CD4-positive, CD25-positive, alpha-beta regulatory T cell (primary cell): ENCODE results near the gene FOXP1. TPM values are rescaled to one million over a fixed set of nuclear protein-coding genes. Genes with fewer than 3 reads are reported as not detected.
A peak's percentile ranks its signal among the peaks of the same experiment; 100 is the strongest.

Experiments
- ATAC-seq, 2 donors: fragments of 150-1000 bp; cut with Tn5 transposase; one replicate each; pipeline ENCODE4 v1.10.0; 2021; ENCODE audit warnings: low read depth in 2 of 2, moderate number of reproducible peaks in 2 of 2, moderate library complexity in 1 of 2
- DNase-seq, 3 donors: peaks; one replicate each; pipeline versions ENCODE4 v3.0.0 to v3.0.0-alpha.2; 2012 to 2022; ENCODE audit warnings: mixed read lengths in 1 of 3
- H3K27ac ChIP-seq: one replicate; pipeline ENCODE4 v1.7.0; 2013; ENCODE audit warnings: mild to moderate bottlenecking, low read length; ENCODE audit not compliant: insufficient read depth, poor library complexity, severe bottlenecking
- H3K27me3 ChIP-seq: one replicate; pipeline ENCODE4 v1.7.0; 2013; ENCODE audit warnings: low read length; ENCODE audit not compliant: control insufficient read depth, insufficient read depth
- H3K36me3 ChIP-seq: one replicate; pipeline ENCODE4 v1.7.0; 2013; ENCODE audit warnings: mild to moderate bottlenecking, low read length, moderate library complexity; ENCODE audit not compliant: control insufficient read depth, insufficient read depth
- H3K4me1 ChIP-seq: 2 replicates; pipeline ENCODE4 v1.7.0; 2013; ENCODE audit warnings: mild to moderate bottlenecking, low read length; ENCODE audit not compliant: insufficient read depth, control insufficient read depth, poor library complexity, severe bottlenecking
- H3K4me3 ChIP-seq: one replicate; pipeline ENCODE4 v1.7.0; 2013; ENCODE audit warnings: low read depth, mild to moderate bottlenecking, low read length, moderate library complexity
- H3K9me3 ChIP-seq, 2 experiments: 1 replicate in 1 of 2; 2 replicates in 1 of 2; pipeline ENCODE4 v1.7.0; 2013; ENCODE audit warnings: low read length in 2 of 2, mild to moderate bottlenecking in 1 of 2, moderate library complexity in 1 of 2; ENCODE audit not compliant: control insufficient read depth in 2 of 2
- H3K27ac Mint-ChIP-seq, 3 donors: one replicate each; pipeline ENCODE4 v1.8.0; 2020 to 2022; ENCODE audit warnings: mild to moderate bottlenecking in 3 of 3, mixed read lengths in 3 of 3, moderate library complexity in 2 of 3
- H3K27me3 Mint-ChIP-seq: one replicate; pipeline ENCODE4 v1.8.0; 2022; ENCODE audit warnings: mild to moderate bottlenecking, mixed read lengths
- H3K36me3 Mint-ChIP-seq: one replicate; pipeline ENCODE4 v1.8.0; 2020; ENCODE audit warnings: mixed read lengths
- H3K4me1 Mint-ChIP-seq, 4 donors: one replicate each; pipeline ENCODE4 v1.8.0; 2020 to 2022; ENCODE audit warnings: mixed read lengths in 4 of 4, mild to moderate bottlenecking in 1 of 4
- H3K4me3 Mint-ChIP-seq, 4 donors: one replicate each; pipeline ENCODE4 v1.8.0; 2020 to 2022; ENCODE audit warnings: mild to moderate bottlenecking in 4 of 4, mixed read lengths in 4 of 4, moderate library complexity in 3 of 4
- H3K9me3 Mint-ChIP-seq, 7 donors: one replicate each; pipeline ENCODE4 v1.8.0; 2020 to 2022; ENCODE audit warnings: mixed read lengths in 7 of 7, mild to moderate bottlenecking in 3 of 7, moderate library complexity in 2 of 7
- polyA plus RNA-seq, 4 donors: library from polyadenylated mRNA; unstranded; fragments of 300-500 nt; fragmentation: Illumina TruSeq; gene quantifications; one replicate each; pipeline ENCODE4 v1.2.3, GENCODE V29; 2021
- total RNA-seq: library from RNA; stranded (reverse); gene quantifications from one replicate; pipeline ENCODE4 v1.2.3, GENCODE V29; 2022

Gene FOXP1
- total and polyA plus RNA-seq, 5 donors from 2014 or later, result 301 to 599 (median 346) TPM

- no peaks in the 10 kb centered on the region for H3K9me3 ChIP-seq
- Mint-ChIP-seq H3K4me1 (peaks cover 8 to 13% (median 9%) of the 10 kb centered on the region in 4 donors), H3K4me3 (no peak overlapping the region), H3K27me3 (no peaks in the 10 kb centered on the region), H3K36me3 (peaks cover 9% of the 10 kb centered on the region), H3K9me3 (no peaks in the 10 kb centered on the region), H3K27ac (no peak overlapping the region)
- H3K27me3 ChIP-seq, result no peaks in the 10 kb centered on the region
- DNase-seq, result no peak
- no peak overlapping the region for H3K27ac ChIP-seq
- H3K36me3 ChIP-seq, result no peaks in the 10 kb centered on the region
- peaks cover 1% of the 10 kb centered on the region for H3K4me1 ChIP-seq
- no peak for ATAC-seq
- no peak overlapping the region for H3K4me3 ChIP-seq
These were observed 66.2 kb downstream of the FOXP1 start for GRCh38 chr3:71517271-71517791.

DNA sequence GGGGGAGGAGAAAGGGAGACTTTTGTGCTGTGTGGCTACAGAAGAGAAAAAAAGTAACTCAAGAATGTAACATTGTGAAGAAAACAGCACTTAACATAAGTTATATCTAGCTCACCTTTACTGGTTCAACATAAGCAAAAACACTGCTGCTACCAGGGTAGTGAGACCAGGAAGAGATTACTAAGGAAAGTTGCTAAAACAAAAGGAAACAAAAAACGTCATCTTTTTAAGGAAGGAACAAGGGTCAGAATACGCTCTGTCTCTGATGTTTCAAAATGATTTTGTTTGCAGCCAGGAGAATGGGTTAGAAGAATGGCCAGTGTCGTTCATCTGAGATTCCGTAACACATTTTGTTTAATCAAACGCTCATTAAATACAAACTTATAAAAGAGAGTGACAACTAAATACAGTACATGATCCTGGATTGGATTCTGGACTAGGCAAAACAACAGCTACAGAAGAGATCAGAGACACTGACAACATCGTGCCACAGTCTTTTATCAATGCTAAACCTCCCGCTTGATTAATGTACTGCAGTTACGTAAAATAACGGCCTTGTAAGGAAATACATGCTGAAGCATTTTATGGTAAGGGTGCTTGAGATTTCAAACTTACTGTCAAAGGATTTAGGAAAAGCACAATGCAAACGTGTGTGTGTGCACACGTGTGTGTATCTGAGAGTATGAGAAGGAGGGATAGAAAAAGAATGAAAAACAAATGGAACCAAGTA is 67.7 kb downstream of the FOXP1 start:
- Mint-ChIP-seq H3K27ac (no peak overlapping the region), H3K27me3 (no peaks in the 10 kb centered on the region), H3K36me3 (peaks cover 9% of the 10 kb centered on the region), H3K4me1 (peaks cover 11 to 20% (median 15%) of the 10 kb centered on the region in 4 donors), H3K4me3 (no peak overlapping the region), H3K9me3 (no peaks in the 10 kb centered on the region)
- DNase-seq (no peak), ATAC-seq (no peak)
- H3K9me3 ChIP-seq, result no peaks in the 10 kb centered on the region
- H3K4me3 ChIP-seq, result no peak overlapping the region
- no peaks in the 10 kb centered on the region for H3K27me3 ChIP-seq
- H3K36me3 ChIP-seq, result no peaks in the 10 kb centered on the region
- peaks cover 8% of the 10 kb centered on the region for H3K4me1 ChIP-seq
- H3K27ac ChIP-seq, result no peak overlapping the region

DNA sequence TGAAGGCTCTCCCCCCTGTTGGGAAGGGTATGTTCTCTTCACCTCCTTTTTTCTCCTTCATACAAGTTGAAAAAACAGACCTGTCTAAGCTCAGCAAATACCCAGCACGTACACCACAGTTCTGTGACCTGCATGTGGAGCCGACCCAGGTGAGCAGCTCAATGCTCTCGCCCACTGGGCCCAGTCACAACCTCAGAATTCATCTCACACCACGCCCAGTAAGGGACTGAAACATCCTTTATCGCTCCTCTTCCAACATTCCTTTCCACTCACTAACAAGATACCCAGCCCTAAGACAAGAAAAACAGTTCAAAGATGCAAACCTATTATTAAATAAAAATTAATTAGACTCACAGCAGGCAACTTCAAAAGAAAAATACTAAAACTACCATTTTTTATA is 68.9 kb downstream of the FOXP1 start:
- ATAC-seq (no peak), DNase-seq (no peak)
- peaks cover 14% of the 10 kb centered on the region for H3K4me1 ChIP-seq
- no peaks in the 10 kb centered on the region for H3K36me3 ChIP-seq
- H3K4me3 Mint-ChIP-seq, result no peak overlapping the region
- peaks cover 9 to 20% (median 14%) of the 10 kb centered on the region in 4 donors for H3K4me1 Mint-ChIP-seq
- no peak overlapping the region for H3K27ac Mint-ChIP-seq
- H3K27ac ChIP-seq, result no peak overlapping the region
- H3K9me3 Mint-ChIP-seq, result no peaks in the 10 kb centered on the region
- H3K27me3 Mint-ChIP-seq, result no peaks in the 10 kb centered on the region
- no peaks in the 10 kb centered on the region for H3K9me3 ChIP-seq
- no peak overlapping the region for H3K4me3 ChIP-seq
- peaks cover 9% of the 10 kb centered on the region for H3K36me3 Mint-ChIP-seq
- no peaks in the 10 kb centered on the region for H3K27me3 ChIP-seq

- H3K4me3 ChIP-seq, result no peak overlapping the region
- Mint-ChIP-seq H3K27me3 (no peaks in the 10 kb centered on the region), H3K9me3 (no peaks in the 10 kb centered on the region), H3K27ac (no peak overlapping the region), H3K4me3 (no peak overlapping the region), H3K36me3 (peaks cover 6% of the 10 kb centered on the region), H3K4me1 (peaks cover 9 to 28% (median 22%) of the 10 kb centered on the region in 4 donors)
- no peak overlapping the region for H3K27ac ChIP-seq
- no peaks in the 10 kb centered on the region for H3K36me3 ChIP-seq
- no peaks in the 10 kb centered on the region for H3K9me3 ChIP-seq
- DNase-seq (no peak), ATAC-seq (no peak)
- no peaks in the 10 kb centered on the region for H3K27me3 ChIP-seq
- H3K4me1 ChIP-seq, result peaks cover 14% of the 10 kb centered on the region
These were observed 70.0 kb downstream of the FOXP1 start for GRCh38 chr3:71513515-71513914.

DNA sequence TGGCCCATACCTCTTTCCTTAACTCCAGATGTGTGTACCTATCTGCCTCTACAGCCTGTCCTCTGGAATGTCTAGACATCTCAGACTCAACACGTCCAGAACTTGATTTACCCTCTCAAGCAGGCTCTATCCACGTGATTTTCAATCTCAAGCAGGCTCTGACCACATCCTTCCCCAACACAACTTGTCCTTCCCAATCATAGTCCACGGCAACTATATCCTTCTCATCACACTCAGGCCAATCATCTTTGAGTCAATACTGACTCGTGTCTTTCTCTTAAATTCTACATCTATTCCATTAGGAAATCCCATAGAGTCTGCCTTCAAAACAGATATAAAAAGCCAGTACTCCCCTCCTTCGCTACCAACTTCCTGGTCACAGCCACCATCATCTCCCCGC is 70.4 kb downstream of the FOXP1 start:
- Histone ChIP-seq H3K9me3 (no peaks in the 10 kb centered on the region), H3K27ac (no peak overlapping the region), H3K36me3 (no peaks in the 10 kb centered on the region), H3K27me3 (no peaks in the 10 kb centered on the region), H3K4me3 (no peak overlapping the region), H3K4me1 (peaks cover 14% of the 10 kb centered on the region)
- DNase-seq (no peak), ATAC-seq (no peak)
- Mint-ChIP-seq H3K27me3 (no peaks in the 10 kb centered on the region), H3K9me3 (no peaks in the 10 kb centered on the region), H3K4me1 (peaks cover 10 to 28% (median 24%) of the 10 kb centered on the region in 4 donors), H3K4me3 (no peak overlapping the region), H3K27ac (no peak overlapping the region), H3K36me3 (peaks cover 4% of the 10 kb centered on the region)

DNA sequence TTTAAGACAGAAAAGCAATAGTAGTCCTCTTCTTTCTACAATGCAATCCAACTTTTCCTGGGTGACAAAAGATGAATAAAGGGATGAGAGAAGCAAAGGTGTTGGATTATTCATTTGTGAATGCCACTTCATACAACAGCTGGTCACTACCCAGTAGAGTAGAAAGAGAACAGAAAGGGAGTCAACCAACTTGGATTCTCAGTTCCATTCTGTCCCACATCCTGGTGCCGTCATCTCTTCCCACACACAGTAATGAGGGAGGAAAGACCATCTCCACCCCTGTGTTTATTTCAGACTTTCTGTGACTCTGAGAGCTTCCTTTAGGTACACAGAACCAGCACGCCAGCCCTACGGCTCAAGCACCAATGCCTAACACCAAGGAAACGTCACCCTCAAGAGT is 71.0 kb downstream of the FOXP1 start:
- peak overlapping the region; percentile 27 for H3K27ac ChIP-seq
- no peaks in the 10 kb centered on the region for H3K9me3 ChIP-seq
- H3K4me3 Mint-ChIP-seq, result no peak overlapping the region
- no peaks in the 10 kb centered on the region for H3K9me3 Mint-ChIP-seq
- no peaks in the 10 kb centered on the region for H3K27me3 ChIP-seq
- no peaks in the 10 kb centered on the region for H3K36me3 ChIP-seq
- peak overlapping the region in 2 of 3 donors; percentile 55 to 78 for H3K27ac Mint-ChIP-seq
- no peaks in the 10 kb centered on the region for H3K36me3 Mint-ChIP-seq
- H3K4me3 ChIP-seq, result no peak overlapping the region
- DNase-seq (no peak), ATAC-seq (no peak)
- peaks cover 13 to 29% (median 23%) of the 10 kb centered on the region in 4 donors for H3K4me1 Mint-ChIP-seq
- H3K27me3 Mint-ChIP-seq, result no peaks in the 10 kb centered on the region
- peaks cover 14% of the 10 kb centered on the region for H3K4me1 ChIP-seq

DNA sequence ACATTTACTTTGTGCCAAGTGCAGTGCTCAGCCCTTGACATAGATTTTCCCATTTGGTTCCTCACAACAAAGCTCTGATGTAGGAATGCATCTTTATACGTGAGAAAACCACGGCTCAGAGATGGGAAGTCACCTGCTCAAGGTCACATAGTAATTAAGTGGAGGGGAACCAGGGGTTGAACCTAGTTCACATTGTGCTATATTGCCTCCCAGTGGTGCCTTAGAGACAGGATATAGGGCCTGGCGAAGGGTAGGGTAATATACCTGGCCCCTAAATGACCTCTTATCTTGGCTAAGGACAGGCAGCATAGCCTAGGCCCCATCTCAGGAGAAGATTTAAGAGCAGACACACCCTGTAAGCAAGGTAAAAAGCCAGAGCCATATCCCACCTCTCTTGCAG is 71.5 kb downstream of the FOXP1 start:
- peak overlapping the region in 2 of 3 donors; percentile 32 to 78 for H3K27ac Mint-ChIP-seq
- DNase-seq, result peak; percentile 21 to 86 (median 71)
- peak overlapping the region; percentile 27 for H3K27ac ChIP-seq

DNA sequence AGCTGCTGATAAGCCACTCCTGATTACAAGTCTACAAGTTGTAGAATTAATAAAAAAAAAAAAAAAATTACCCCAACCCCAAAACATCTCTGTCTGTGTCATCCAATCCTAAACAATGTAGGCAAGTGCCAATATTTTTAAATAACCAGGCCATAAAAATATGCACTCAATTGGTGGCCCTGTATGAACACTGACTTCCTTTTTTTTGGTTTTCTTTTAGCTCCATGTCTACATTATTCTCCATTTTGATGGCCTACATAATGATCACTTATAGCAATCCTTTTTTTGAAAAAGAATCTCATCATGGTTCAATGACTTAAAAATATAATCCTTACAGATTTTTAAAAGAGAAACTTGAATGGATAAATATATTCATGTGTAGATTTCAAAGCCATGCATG is 72.1 kb downstream of the FOXP1 start:
- H3K36me3 ChIP-seq, result no peaks in the 10 kb centered on the region
- peak overlapping the region; percentile 27 for H3K27ac ChIP-seq
- peak overlapping the region; percentile 10 for H3K4me3 ChIP-seq
- Mint-ChIP-seq H3K9me3 (no peaks in the 10 kb centered on the region), H3K4me1 (peaks cover 18 to 37% (median 23%) of the 10 kb centered on the region in 4 donors), H3K36me3 (peaks cover 7% of the 10 kb centered on the region), H3K4me3 (no peak overlapping the region), H3K27me3 (no peaks in the 10 kb centered on the region), H3K27ac (peak overlapping the region in 1 of 3 donors; percentile 32)
- DNase-seq (no peak), ATAC-seq (no peak)
- H3K4me1 ChIP-seq, result peaks cover 14% of the 10 kb centered on the region
- no peaks in the 10 kb centered on the region for H3K27me3 ChIP-seq
- H3K9me3 ChIP-seq, result no peaks in the 10 kb centered on the region

More for the DNA sequence above, 71.5 kb downstream of the FOXP1 start:
- peaks cover 2% of the 10 kb centered on the region for H3K36me3 Mint-ChIP-seq
- Histone ChIP-seq H3K27me3 (no peaks in the 10 kb centered on the region), H3K4me1 (peaks cover 14% of the 10 kb centered on the region), H3K4me3 (peak overlapping the region; percentile 10), H3K9me3 (no peaks in the 10 kb centered on the region), H3K36me3 (no peaks in the 10 kb centered on the region)
- peak; percentile 94 to 98 for ATAC-seq
- no peaks in the 10 kb centered on the region for H3K27me3 Mint-ChIP-seq
- peaks cover 16 to 32% (median 23%) of the 10 kb centered on the region in 4 donors for H3K4me1 Mint-ChIP-seq
- H3K4me3 Mint-ChIP-seq, result no peak overlapping the region
- no peaks in the 10 kb centered on the region for H3K9me3 Mint-ChIP-seq
